Articular chondrocyte of knee joint (primary cell): ENCODE measurements around the gene CYSRT1. TPM values are rescaled to one million over a fixed set of nuclear protein-coding genes. Genes with fewer than 3 reads are reported as not detected.

Experiments
- total RNA-seq: library from RNA; depleted of rRNA; stranded (reverse); fragments of >200 nt; gene quantifications from 2 replicates; pipeline ENCODE4 v1.2.3, GENCODE V29; 2012

CYSRT1 gene, protein sequence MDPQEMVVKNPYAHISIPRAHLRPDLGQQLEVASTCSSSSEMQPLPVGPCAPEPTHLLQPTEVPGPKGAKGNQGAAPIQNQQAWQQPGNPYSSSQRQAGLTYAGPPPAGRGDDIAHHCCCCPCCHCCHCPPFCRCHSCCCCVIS
- total RNA-seq, result 0.52 and 0.76 TPM in 2 replicates

DNA sequence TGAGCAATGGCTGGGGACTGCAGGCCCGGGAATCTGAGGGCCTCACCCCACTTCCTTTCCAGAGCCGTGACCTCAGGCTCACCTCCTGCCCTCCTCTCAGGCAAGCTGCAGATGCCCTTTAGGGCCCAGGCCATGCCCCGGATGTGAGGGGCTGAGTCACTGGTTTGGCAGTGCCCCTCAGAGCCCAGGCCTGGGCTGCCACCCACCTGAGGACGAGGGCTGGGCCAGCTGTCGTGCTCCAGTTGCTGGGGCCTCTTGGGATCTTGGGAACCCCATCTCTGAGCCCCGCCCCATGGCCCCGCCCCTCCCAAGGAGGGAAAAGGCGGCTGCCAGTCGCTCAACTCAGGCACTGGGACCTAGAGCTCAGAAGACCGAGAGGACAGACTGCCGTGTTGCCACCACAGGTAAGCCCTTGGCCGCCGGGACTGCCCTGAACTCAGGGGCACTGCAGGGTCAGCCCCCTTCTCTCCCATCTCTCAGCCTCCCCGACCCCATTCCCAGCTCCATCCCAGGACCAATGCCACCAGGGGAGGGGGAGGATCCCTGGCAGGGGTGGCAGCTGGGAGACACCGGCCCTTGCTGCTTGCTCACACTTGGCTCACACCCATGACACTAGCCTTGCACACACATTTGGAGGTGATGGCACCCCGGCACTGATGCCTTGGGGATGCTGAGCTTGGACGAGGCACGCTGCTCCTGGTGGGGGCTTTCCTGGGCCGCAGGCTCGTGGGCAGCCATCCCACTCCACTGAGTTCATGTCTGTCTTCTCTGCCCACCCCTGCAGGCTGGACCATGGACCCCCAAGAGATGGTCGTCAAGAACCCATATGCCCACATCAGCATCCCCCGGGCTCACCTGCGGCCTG lies at the start of gene CYSRT1:
TSS of gene CYSRT1 (plus strand) at position 345 of the 865 bp plus-strand sequence. CDS start at position 793, 448 bp downstream.

DNA sequence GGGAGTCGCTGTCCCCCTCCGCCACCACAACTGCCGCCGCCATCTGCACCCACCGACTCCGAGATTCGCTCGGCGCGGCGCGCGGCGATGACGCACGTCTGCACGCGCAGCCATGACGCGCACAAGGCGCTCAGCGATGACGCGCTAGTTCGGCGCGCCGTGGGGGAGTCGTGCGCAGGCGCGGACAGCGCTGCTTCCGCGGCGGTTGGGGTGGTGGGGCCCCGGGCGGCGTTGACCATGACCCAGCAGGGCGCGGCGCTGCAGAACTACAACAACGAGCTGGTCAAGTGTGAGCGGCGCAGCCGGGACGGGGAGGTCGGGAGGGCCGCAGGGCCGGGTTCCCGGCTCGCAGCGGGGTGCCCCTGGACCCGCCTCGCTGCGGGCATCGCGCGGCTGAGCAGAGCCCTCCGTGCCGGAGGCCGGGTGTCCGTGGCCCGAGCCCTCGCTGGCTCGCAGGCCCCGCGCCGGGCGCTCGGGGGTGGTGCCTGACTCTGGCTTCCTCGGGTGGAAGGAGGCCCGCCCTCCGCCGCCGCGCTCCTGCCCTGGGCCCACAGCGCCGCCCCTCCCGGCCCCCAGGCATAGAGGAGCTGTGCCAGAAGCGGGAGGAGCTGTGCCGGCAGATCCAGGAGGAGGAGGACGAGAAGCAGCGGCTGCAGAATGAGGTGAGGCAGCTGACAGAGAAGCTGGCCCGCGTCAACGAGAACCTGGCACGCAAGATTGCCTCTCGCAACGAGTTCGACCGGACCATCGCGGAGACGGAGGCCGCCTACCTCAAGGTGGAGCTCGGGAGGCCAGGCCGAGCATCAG lies 36.3 kb upstream of the CYSRT1 start, which contains the start of the genes ANAPC2 and SSNA1:
TSS of gene ANAPC2 (minus strand) at position 71 of the 807 bp plus-strand sequence. CDS start at position 43, 28 bp downstream.
TSS of gene SSNA1 (plus strand) at position 187 of the 807 bp plus-strand sequence. CDS start at position 238, 51 bp downstream.

DNA sequence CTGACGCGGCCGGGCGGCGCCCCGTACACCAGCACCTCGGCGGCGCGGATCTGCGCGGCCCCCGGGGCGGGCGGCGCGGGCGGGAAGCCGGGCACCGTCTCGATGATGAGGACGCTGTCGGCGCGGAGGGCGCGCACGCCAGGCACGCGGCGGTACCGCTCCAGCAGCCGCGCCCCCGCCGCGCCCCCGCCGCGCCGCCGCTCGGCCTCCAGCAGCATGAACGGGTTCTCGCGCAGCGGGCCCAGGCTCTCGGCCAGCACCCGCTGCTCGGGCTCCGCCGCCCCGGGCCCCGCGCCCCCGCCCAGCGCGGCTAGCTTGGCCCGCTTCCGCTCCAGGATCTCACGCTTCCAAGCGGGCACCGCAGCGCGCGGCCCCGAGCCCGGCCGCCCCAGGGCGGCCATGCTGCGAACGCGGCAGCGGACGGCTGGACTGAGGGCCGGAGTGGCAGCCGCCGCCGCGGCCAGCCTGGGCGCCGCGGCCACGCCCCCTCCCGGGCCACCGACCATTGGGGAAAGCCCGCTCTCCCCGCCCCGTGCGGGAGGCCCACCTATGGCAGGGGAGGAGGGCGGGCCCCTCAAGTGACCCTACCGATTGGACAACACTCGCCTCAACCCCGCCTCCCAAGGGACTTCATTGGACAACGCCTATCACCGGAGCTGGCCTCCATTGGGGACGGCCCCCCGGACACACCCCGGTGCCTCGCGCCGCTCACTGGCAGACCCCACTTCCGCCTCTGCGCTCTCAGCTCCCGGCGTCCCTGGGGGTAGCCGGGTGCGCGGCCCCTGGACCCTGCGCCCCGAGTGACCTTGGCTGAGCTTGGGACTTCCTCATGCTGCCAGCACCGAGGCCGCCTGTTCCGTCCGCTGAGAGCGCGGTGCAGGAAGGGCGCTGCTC lies 24.4 kb upstream of the CYSRT1 start, which contains the start of gene TPRN:
TSS of gene TPRN (minus strand) at position 431 of the 894 bp plus-strand sequence. CDS start at position 401, 30 bp downstream.

DNA sequence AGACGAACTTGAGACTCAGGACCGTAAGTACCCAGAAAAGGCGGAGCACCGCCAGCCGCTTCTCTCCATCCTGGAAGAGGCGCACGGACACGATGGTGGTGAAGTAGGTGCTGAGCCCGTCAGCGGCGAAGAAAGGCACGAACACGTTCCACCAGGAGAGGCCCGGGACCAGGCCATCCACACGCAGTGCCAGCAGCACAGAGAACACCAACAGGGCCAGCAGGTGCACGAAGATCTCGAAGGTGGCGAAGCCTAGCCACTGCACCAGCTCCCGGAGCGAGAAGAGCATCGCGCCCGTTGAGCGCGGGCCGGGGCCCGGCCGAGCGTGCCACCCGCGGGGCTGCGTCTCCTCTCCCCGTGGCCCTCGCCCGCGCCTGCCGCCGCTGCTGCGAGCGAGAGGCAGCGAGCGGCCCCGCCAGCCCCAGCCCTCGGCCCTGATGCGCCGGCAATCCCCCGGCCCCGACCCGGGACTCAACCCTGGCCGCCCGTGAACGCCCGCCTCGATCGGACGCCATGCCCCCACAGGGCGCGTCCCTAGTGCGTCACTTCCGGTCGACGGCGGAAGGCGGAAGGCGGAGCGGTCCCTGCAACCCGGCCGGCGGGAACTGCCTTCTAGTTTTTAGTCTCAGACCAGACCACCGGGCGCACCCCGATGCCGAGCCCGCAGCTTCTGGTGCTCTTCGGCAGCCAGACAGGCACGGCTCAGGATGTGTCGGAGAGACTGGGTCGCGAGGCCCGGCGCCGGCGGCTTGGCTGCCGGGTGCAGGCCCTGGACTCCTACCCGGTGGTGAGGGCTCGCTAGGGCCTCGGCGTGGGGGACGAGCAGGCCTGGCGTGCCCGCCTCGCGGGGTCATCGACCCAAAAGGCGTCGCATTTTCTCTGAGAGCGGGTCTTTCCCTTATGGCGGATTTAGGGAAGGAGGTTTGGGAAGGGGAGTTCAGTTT lies 19.6 kb upstream of the CYSRT1 start, which contains the start of the genes NDOR1 and TMEM203:
TSS of gene NDOR1 (plus strand) at position 575 of the 944 bp plus-strand sequence. CDS start at position 653, 78 bp downstream.
TSS of gene TMEM203 (minus strand) at position 523 of the 944 bp plus-strand sequence. CDS start at position 289, 234 bp downstream.

DNA sequence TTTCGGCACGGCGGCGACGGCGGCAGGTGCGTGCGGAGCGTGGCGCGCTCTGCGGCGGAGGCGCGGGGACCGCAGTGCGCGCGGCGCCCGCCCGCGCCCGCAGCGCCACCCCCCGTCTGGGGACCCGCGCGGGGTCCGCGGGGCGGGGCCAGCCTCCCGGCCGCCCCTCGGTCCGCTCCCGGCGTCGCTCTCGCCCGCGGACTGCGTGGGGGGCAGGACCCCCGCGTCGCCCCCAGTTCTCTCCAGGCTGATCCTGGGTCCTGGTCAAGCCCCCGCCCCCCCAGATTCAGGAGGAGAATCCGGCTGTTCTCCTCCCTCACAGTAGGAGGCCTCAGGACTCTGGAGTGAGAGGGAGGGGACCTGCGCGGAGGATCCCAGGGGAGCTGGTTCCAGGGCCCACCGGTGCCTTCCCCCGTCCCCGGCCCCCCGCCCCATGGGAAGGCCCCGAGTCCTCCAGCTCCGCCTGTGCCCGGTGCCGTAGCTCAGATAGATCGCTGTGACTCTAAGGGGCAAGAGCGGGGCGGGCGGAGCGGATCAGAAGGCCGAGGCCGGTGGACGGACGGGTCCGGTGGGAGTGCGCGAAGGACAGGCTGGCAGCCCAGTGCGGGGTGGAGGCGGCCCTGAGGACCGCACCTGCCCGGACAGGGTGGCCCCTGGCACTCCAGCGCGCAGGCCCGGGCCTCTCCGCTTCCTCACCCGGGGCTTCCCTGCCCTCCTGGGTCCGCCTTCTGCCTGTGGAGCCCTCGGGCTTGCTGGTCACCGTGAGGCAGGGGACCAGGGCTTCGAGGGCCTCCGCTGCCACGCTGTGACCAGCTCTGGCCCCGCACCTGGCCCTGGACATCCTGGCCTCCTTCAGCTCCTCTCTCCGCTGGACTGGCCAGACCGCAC lies 2.5 kb upstream of the CYSRT1 start, which contains the start of gene RNF208:
TSS of gene RNF208 (minus strand) at position 51 of the 888 bp plus-strand sequence. CDS start 1,028 bp downstream, outside the sequence.

DNA sequence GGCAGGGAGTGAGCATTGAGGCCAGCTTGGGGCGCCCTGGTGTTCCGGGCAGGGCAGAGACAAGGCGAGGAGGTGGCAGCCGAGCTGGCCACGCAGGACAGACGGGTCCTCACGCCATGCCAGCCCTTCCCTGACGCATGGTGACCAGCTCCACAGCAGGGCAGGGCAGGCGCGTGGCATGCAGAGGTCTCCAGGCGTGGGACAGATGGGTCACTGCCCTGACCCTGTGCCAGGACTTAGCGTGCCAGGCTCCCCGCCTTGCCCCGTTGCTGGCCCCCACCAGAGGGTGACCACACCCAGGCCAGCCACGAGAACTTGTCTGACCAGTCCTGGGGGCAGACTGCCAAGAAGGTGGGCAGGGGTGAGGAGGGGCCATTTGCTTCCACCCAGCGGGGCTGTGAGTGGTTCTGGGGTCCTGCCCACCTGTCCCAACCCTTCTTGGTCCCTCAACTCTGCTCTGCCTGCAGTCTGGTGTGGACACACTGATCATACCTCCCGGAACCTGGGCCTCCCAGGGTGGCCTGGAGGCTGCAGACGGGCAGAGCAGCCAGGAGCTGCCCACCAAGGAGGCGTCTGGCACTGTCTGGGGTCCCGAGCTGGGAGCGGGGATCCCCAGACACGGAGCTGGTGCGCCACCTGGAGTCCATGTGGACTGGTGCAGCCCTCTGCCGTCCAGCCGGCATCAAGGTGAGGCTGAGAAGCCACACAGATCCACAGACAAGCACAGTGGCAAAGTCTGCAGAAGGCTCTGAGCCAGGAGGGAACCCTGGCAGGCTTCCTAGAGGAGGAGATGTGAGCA lies 2.3 kb downstream of the CYSRT1 start, which contains the start of gene RNF224:
TSS of gene RNF224 (plus strand) at position 449 of the 799 bp plus-strand sequence. CDS start 834 bp downstream, outside the sequence.

DNA sequence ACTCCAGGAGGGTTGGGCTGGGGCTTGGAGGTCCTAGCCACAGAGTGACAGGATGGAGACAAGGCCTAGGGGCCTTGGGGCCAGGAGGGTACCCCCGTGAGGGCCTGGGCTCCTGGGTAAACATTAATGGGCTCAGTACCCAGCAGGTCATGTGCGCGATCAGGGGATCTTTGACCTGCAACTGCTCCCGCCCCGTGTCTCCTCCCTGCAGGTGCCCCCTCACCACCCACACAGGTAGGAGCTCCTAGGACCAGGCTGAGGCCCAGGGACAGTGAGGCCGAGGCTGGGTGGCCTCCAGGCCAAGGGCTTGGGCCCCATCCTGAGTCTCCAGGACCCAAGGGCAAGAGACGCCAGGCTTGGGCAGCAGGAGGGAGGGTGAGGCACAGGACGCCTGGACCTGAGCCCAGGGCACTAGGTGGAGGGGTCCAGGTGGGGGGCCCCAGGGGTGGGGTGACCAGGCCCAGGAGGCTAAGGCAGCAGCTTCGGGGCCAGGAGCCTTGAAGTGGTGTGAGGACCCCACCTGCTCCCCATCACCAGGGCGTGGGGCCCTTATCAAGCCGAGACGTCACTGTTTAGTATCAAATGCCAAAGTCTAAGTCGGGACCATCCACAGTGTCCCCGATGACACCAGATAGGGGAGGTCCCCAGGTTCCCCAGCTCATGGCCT lies 5.9 kb downstream of the CYSRT1 start, which contains the start of gene SLC34A3:
TSS of gene SLC34A3 (plus strand) at position 197 of the 667 bp plus-strand sequence. CDS start 802 bp downstream, outside the sequence.

DNA sequence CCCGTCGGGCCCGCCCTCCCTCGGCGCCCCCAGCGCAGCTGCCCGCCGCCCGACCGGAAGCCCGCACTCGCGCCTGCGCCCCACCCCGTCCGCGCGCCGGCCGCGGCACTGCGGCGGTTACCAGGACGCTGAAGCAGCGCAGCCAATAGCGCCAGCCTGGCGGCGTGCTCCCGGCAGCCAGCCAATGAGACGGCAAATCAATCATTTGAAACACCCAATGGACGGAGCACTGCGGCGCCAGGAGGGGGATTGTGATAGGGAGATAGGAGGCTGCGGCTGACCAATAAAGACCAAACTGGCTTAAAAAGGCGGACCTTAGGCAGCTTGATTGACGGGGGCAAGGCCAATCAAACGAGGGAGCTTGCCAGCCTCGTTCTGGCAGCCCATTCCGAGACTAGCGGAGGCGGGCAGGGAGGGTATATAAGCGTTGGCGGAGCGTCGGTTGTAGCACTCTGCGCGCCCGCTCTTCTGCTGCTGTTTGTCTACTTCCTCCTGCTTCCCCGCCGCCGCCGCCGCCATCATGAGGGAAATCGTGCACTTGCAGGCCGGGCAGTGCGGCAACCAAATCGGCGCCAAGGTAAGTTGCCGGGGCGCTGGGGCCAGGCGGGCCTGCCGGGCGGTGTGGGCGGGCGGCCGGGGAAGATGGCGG lies 16.0 kb downstream of the CYSRT1 start, which contains the start of gene TUBB4B:
TSS of gene TUBB4B (plus strand) at position 447 of the 649 bp plus-strand sequence. CDS start at position 521, 74 bp downstream.

DNA sequence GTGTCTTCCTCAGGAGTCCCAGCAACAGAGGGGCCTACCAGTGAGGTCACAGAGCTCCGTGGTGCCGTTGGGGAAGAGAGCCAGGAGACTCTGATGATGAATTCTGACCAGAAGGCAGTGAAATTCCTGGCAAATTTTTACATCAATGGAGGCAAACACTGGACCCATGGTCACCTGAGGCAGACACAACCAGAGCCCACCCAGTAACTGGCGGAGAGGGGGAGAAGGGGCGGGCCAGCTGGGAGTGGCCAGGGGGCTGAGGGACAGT lies 26.2 kb downstream of the CYSRT1 start, which contains the start of gene STPG3:
TSS of gene STPG3 (plus strand) at position 93 of the 268 bp plus-strand sequence. CDS start at position 94, 1 bp downstream.

DNA sequence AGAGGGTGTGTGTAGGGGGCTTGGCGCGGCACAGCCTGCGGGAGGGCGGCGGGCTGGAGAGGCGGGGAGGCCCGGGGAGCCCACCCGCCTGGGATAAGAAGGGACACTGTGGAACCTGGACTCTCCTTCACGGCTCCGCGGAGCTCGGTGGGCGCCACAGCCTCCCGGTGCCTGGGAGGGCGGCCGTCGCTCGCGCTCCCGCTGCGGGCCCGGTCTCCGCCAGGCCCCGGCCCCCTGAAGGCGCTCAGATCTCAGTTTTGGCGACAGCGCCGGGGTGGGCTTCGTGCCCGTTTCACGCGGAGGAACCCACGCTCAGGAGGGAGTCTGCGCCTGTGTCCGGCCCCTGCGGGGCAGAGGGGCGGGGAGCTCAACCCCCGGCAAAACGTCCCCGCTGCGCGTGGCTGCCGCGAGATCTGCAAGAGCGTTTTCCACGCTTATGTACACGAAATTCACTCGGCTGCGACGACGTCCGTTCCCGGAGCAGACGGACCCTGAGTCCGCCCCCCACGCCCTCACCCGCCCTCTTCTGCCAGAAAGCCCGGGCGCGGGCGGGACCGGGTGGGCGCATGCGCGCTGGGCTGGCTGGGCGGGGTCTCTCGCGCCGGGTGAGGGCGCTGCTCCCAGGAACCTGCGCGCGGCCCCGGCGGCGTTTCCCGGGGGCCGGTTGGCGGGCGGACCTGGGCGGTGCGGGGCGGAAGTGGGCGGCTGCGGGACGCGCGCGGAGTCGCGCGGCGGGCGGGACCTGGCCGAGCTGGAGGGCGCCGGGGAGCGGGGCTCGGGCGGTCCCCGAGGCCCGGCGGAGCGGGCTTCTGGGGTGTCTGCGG lies 29.9 kb downstream of the CYSRT1 start, which contains the start of gene NELFB:
TSS of gene NELFB (plus strand) at position 704 of the 824 bp plus-strand sequence.

Other genes starting within 250 kb of the CYSRT1 start
- gene PTGDS, start 247.7 kb upstream of the CYSRT1 start, total RNA-seq, result 0.65 and 5.1 TPM in 2 replicates
- 0.11 and 0.65 TPM in 2 replicates for gene LCNL1, start 242.2 kb upstream of the CYSRT1 start, total RNA-seq
- gene PAXX, start 232.8 kb upstream of the CYSRT1 start, total RNA-seq, result 12.1 and 12.8 TPM in 2 replicates
- gene CLIC3, start 228.6 kb upstream of the CYSRT1 start, total RNA-seq, result 16.0 and 16.6 TPM in 2 replicates
- gene ABCA2, start 196.9 kb upstream of the CYSRT1 start, total RNA-seq, result 16.3 and 17.5 TPM in 2 replicates
- not detected in 2 replicates for gene FUT7, start 193.1 kb upstream of the CYSRT1 start, total RNA-seq
- 20.0 and 20.1 TPM in 2 replicates for gene NPDC1, start 179.0 kb upstream of the CYSRT1 start, total RNA-seq
- not detected in 2 replicates for gene ENTPD2, start 171.1 kb upstream of the CYSRT1 start, total RNA-seq
- gene SAPCD2, start 154.6 kb upstream of the CYSRT1 start, total RNA-seq, result 2.9 and 4.0 TPM in 2 replicates
- 15.6 and 22.1 TPM in 2 replicates for gene UAP1L1, start 147.7 kb upstream of the CYSRT1 start, total RNA-seq
- 60.6 and 60.9 TPM in 2 replicates for gene MAN1B1, start 138.2 kb upstream of the CYSRT1 start, total RNA-seq
- gene DPP7, start 110.4 kb upstream of the CYSRT1 start, total RNA-seq, result 66.0 and 68.3 TPM in 2 replicates
- under 0.01 TPM in 1 of 2 replicates, not detected in the other for gene GRIN1, start 86.0 kb upstream of the CYSRT1 start, total RNA-seq
- not detected in 2 replicates for gene LRRC26, start 55.1 kb upstream of the CYSRT1 start, total RNA-seq
- not detected in 2 replicates for gene TMEM210, start 53.1 kb upstream of the CYSRT1 start, total RNA-seq
- gene ANAPC2, start 36.6 kb upstream of the CYSRT1 start, total RNA-seq, result 21.9 and 24.7 TPM in 2 replicates
- gene SSNA1, start 36.5 kb upstream of the CYSRT1 start, total RNA-seq, result 41.7 and 44.6 TPM in 2 replicates
- 5.4 and 6.1 TPM in 2 replicates for gene TPRN, start 24.4 kb upstream of the CYSRT1 start, total RNA-seq
- gene TMEM203, start 19.5 kb upstream of the CYSRT1 start, total RNA-seq, result 29.0 and 29.4 TPM in 2 replicates
- gene NDOR1, start 19.5 kb upstream of the CYSRT1 start, total RNA-seq, result 4.0 and 4.1 TPM in 2 replicates
- gene RNF208, start 2.9 kb upstream of the CYSRT1 start, total RNA-seq, result 0.39 TPM in 1 of 2 replicates, not detected in the other
- not detected in 2 replicates for gene RNF224, start 2.3 kb downstream of the CYSRT1 start, total RNA-seq
- gene SLC34A3, start 5.7 kb downstream of the CYSRT1 start, total RNA-seq, result not detected in 2 replicates
- gene TUBB4B, start 16.1 kb downstream of the CYSRT1 start, total RNA-seq, result 114 and 130 TPM in 2 replicates
- gene STPG3, start 26.1 kb downstream of the CYSRT1 start, total RNA-seq, result not detected in 2 replicates
- 37.6 and 40.1 TPM in 2 replicates for gene NELFB, start 30.2 kb downstream of the CYSRT1 start, total RNA-seq
- 8.6 and 13.4 TPM in 2 replicates for gene TOR4A, start 52.6 kb downstream of the CYSRT1 start, total RNA-seq
- gene NRARP, start 77.1 kb downstream of the CYSRT1 start, total RNA-seq, result 0.13 and 0.22 TPM in 2 replicates
- 6.3 and 7.6 TPM in 2 replicates for gene EXD3, start 198.0 kb downstream of the CYSRT1 start, total RNA-seq
- gene NOXA1, start 198.2 kb downstream of the CYSRT1 start, total RNA-seq, result 0.39 and 0.65 TPM in 2 replicates
- not detected in 2 replicates for gene ENTPD8, start 216.2 kb downstream of the CYSRT1 start, total RNA-seq
- 22.7 and 27.0 TPM in 2 replicates for gene NSMF, start 234.2 kb downstream of the CYSRT1 start, total RNA-seq